ENCODE data around the gene EFNB2. TPM values are rescaled to one million over a fixed set of nuclear protein-coding genes. Genes with fewer than 3 reads are reported as not detected.

EFNB2 gene
- total and polyA plus RNA-seq, 7 donors: 7.2 to 36.1 (median 12.9) TPM

GRCh38 chr13:106534639-106535551 lies 567 bp downstream of the EFNB2 start:
- H3K36me3 ChIP-seq: peaks cover 0 to 3% (median 0%) of the 10 kb centered on the region in 4 donors
- no peak for TF ChIP-seq EP300 (IDR thresholded peaks at IDR 0.05)
- peak in 1 of 2 donors; percentile 16 for TF ChIP-seq POLR2A (IDR thresholded peaks at IDR 0.05)
- TF ChIP-seq POLR2AphosphoS5 (IDR thresholded peaks at IDR 0.05): no peak
- no peak for TF ChIP-seq CTCF (IDR thresholded peaks at IDR 0.05)
- H3K27me3 ChIP-seq: no peaks in the 10 kb centered on the region
- H3K27ac ChIP-seq: peak overlapping the region; percentile 85 to 93 (median 89)
- H3K4me1 ChIP-seq: peaks cover 0 to 36% (median 28%) of the 10 kb centered on the region in 4 donors
- intact Hi-C loops (cut with DNase I): loop anchor here (5.0 to 10.0 kb wide), 4 partner anchors 190 to 1763 kb away; no protein-coding TSS in a partner anchor
- 1% methylated on average over 121 of the region's 121 CpGs for WGBS, 2 donors
- H3K4me3 ChIP-seq: peak overlapping the region; percentile 51 to 89 (median 82)
- peak; percentile 68 for DNase-seq
- H3K9me3 ChIP-seq: no peaks in the 10 kb centered on the region

GRCh38 chr13:106533943-106534638 lies 1.4 kb downstream of the EFNB2 start:
- peak; percentile 78 for DNase-seq
- Histone ChIP-seq H3K9me3 (no peaks in the 10 kb centered on the region), H3K36me3 (no peaks in the 10 kb centered on the region), H3K27ac (peak overlapping the region; percentile 85 to 93 (median 89)), H3K4me3 (peak overlapping the region; percentile 51 to 89 (median 82)), H3K4me1 (peaks cover 0 to 41% (median 31%) of the 10 kb centered on the region in 4 donors), H3K27me3 (no peaks in the 10 kb centered on the region)
- WGBS, 2 donors: 1 to 3% methylated on average over 66 of the region's 66 CpGs
- TF ChIP-seq CTCF (IDR thresholded peaks at IDR 0.05) (peak in 2 of 4 experiments; percentile 11 to 18), POLR2AphosphoS5 (IDR thresholded peaks at IDR 0.05) (peak in 2 of 4 donors; percentile 9 to 25), EP300 (IDR thresholded peaks at IDR 0.05) (no peak), POLR2A (IDR thresholded peaks at IDR 0.05) (no peak)
- intact Hi-C loops (cut with DNase I): loop anchor here (5.0 to 10.0 kb wide), 3 partner anchors 189 to 1089 kb away; no protein-coding TSS in a partner anchor

GRCh38 chr13:106533101-106533942 lies 2.1 kb downstream of the EFNB2 start:
- TF ChIP-seq EP300 (IDR thresholded peaks at IDR 0.05) (no peak), POLR2AphosphoS5 (IDR thresholded peaks at IDR 0.05) (peak in 2 of 4 donors; percentile 11 to 46), CTCF (IDR thresholded peaks at IDR 0.05) (peak in 1 of 4 experiments; percentile 68), POLR2A (IDR thresholded peaks at IDR 0.05) (no peak)
- peak; percentile 92 for DNase-seq
- peak overlapping the region; percentile 51 to 89 (median 82) for H3K4me3 ChIP-seq
- 2 to 6% methylated on average over 44 of the region's 44 CpGs for WGBS, 2 donors
- no peaks in the 10 kb centered on the region for H3K9me3 ChIP-seq
- peak overlapping the region; percentile 85 to 93 (median 89) for H3K27ac ChIP-seq
- intact Hi-C loops (cut with DNase I): loop anchor here (5.0 to 10.0 kb wide), 3 partner anchors 189 to 1089 kb away; no protein-coding TSS in a partner anchor
- H3K36me3 ChIP-seq: no peaks in the 10 kb centered on the region
- H3K27me3 ChIP-seq: no peaks in the 10 kb centered on the region
- H3K4me1 ChIP-seq: peaks cover 0 to 49% (median 34%) of the 10 kb centered on the region in 4 donors

Data from sigmoid colon (tissue), 7 donors.